GM12891 (cell line): ENCODE measurements around the gene CETP.

Experiments used
- POLR2A ChIP-seq: IDR thresholded peaks from 2 replicates; pipeline ENCODE4 v1.6.1; 2011; ENCODE audit warnings: low read depth, low read length, control low read depth
- POLR2AphosphoS5 ChIP-seq: IDR thresholded peaks from 2 replicates; pipeline ENCODE4 v1.6.1; 2011; ENCODE audit warnings: low read depth, low read length, control low read depth
- TAF1 ChIP-seq: IDR thresholded peaks from 2 replicates; pipeline ENCODE4 v1.6.1; 2011; ENCODE audit warnings: low read depth, low read length, control low read depth

DNA sequence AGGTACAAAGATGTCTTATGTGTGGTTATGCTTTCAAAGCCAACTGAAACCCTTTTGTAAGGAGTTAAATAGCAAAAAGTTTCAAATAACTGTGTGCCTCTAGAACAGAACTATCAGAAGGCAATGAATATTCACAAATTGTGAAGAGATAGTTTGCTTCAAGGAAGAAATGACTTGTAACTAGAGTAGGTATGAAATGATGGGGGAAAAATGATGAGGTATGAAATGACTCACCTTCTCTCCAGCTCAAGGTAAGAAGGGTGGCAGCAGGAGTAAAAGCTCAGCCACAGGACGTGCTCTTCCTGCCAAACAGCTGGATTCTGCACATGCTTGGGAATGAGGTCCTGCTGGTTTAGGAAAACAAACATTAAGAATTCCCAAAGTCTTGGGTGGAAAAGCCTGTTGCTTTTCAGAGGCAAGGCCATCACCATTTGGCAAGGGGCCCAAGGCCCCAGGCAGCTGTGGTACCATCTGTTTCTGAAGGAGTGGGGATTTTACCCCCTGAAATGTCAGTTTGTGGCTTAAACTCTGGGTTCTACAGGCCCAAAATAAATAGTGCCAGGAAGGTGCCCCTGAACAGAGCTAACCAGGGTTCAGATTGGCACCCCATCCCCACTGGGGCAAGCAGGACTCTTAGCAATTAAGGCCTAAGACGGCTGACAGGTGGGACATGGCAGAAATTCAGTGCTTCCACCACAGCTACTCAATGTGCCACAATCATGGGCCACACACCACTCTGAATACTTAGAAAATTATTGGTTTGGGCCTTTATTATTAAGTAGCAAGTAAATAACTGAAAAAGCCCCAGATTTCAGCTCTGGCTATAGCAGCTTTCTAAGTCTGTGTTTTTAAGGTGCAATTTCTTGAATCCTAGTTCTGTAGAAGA lies 16.6 kb upstream of the CETP start:
- TF ChIP-seq POLR2A (peak; percentile 83), POLR2AphosphoS5 (peak; percentile 82), TAF1 (no peak)
